ENCODE data around the gene SLC49A4.

The SLC49A4 gene

DNA sequence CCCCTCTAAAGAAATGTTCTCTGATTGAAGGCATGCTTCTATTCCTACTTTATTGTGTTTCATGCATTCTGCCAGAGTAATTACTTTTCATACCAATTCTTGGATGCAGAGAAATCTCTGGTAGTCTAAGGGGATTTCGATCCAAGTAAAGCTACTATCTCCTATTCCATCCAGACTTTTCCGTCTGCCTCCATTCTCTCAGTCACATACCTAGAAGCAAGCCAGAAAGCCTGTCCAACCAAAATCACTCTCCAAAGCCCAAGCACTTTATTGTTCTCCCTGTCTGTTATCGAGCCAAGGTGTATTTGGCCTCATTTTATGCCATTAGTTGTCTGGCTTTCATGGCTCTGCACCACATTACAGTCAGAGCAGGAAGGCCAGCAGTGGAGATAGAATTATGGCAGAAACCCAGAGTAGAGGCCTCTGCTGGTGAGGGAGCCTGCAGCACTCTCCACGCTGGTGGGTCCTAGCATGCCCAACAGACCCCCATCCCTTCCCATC, 95.9 kb downstream of the SLC49A4 start:
- TF ChIP-seq, protein P1, sequence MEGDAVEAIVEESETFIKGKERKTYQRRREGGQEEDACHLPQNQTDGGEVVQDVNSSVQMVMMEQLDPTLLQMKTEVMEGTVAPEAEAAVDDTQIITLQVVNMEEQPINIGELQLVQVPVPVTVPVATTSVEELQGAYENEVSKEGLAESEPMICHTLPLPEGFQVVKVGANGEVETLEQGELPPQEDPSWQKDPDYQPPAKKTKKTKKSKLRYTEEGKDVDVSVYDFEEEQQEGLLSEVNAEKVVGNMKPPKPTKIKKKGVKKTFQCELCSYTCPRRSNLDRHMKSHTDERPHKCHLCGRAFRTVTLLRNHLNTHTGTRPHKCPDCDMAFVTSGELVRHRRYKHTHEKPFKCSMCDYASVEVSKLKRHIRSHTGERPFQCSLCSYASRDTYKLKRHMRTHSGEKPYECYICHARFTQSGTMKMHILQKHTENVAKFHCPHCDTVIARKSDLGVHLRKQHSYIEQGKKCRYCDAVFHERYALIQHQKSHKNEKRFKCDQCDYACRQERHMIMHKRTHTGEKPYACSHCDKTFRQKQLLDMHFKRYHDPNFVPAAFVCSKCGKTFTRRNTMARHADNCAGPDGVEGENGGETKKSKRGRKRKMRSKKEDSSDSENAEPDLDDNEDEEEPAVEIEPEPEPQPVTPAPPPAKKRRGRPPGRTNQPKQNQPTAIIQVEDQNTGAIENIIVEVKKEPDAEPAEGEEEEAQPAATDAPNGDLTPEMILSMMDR (IDR thresholded peaks at IDR 0.05; ENCODE audit: insufficient read depth, missing control alignments), result no peak
- DNase-seq (ENCODE audit: insufficient read length, low spot score), result no peak
- FAIRE-seq, result no peak

DNA sequence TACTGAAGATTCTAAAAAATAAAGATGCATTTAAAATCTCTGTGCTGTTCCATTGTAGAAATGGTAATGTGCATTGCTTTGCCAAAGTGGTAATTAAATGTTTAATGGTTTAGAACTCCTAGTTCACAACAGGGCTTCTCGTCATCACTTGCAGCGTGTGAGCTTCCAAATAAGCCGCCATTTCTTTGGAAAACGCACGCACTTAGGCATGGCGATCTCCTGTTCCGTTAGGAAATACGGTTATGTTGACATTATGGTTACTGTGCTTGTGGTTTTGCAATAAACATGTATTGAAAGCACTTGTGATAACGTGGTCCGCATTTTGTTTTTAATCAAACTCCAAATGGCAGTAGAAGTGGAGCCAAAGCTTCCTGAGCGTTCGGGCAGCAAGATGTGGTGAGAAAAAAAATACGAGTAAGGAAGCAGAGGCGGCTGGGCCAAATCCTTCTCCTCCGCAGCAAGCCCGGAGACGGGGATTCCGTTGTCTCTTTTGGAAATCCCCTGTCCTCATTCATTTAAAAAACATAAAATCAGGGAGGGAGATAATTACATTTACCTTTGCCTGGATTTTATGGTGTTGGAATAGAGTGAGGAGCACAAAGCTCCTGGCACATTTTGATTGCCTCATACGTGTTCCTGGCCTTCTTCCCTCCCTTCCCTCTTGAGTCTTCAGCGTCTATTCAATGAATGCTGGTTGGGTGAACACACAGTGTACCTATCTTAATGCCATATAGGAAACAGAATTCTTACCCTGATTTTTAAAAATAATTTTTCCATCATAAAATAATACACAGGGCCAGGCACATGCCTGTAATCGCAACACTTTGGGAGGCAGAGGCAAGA, 97.5 kb downstream of the SLC49A4 start:
- DNase-seq (ENCODE audit: insufficient read length, low spot score), result no peak
- no peak for FAIRE-seq
- TF ChIP-seq, protein P1 (IDR thresholded peaks at IDR 0.05; ENCODE audit: insufficient read depth, missing control alignments), result no peak

DNA sequence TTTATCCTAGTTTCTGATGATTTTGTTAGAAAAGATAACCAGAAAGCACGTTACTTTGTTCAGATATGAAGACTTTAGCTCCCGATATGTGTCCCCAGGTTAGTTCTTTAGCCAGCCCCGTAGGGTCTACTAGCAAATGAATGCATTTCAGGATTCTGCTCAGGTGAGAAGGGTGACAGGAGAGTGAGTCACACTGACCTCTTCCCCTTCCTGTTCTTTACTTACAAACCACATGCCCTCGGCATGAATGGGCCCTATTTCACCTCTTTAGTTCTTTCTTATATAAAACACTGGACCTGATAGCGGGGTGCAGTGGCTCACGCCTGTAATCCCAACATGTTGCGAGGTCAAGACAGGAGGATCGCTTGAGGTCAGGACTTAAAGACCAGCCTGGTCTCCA, 98.4 kb downstream of the SLC49A4 start:
- no peak for FAIRE-seq
- TF ChIP-seq, protein P1 (IDR thresholded peaks at IDR 0.05; ENCODE audit: insufficient read depth, missing control alignments), result no peak
- DNase-seq (ENCODE audit: insufficient read length, low spot score), result no peak

DNA sequence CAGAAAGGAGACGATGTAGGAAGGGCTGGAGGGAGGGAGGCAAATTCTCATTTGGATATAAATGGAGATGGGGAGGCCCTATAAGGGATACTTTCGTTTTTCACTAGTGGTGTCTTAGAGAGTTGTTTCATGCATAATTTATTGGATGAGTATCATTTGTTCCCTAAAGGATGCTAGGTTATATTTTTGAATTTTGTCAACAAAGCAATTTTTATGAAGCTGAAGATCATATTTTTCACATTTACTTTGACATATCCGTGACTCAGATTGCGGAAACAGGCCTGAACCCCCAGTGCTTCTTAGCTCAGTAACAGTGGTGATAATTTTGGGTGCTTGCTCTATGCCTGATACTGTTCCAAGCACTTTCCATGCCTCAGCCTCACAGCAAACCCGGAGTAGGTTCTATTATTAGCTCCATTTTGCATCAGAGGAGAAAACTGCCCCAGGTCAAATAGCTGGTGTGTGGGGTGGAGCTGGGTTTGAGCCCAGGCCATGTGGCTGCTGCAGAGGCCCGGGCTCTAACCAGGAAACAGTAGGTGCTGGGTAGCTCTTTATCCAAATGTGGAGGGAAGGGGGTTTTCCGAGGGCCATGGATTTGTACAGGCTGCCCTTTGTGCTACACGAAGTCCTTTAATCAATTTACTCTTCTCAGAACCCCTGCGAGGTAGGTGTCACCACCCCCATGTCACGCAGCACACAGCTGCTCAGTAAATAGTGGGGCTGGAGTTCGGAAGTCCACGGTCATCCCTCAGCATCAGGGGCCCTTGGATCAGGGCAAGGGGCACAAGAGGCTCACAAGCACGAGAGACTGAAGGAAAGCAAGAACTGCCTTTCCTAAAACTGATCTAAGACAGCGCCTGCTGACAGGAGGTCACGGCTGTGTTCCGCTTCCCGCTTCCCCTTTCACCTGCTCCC, 99.1 kb downstream of the SLC49A4 start:
- FAIRE-seq (no peak), DNase-seq (ENCODE audit: insufficient read length, low spot score) (no peak)
- TF ChIP-seq, protein P1 (IDR thresholded peaks at IDR 0.05; ENCODE audit: insufficient read depth, missing control alignments), result no peak

DNA sequence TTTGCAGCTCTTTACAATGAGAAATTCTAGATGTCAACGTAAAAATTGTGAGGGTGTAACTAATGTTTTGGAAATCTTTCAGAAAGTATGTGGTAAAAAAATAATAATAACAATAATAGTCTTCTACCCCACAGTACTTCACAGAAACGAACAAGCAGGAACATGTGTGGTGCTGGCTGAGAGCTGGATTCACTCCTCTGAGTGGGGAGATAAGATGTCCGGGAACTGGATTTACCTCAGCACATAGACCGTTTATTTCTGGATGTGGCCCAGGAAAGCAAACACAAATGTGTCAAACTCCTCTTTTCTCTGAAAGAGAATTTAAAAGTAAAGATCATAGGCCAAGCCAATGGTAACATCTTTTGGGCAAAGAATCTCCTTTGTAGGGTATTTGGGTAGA, 103.4 kb downstream of the SLC49A4 start:
- FAIRE-seq (no peak), DNase-seq (ENCODE audit: insufficient read length, low spot score) (no peak)
- TF ChIP-seq, protein P1 (IDR thresholded peaks at IDR 0.05; ENCODE audit: insufficient read depth, missing control alignments), result no peak

DNA sequence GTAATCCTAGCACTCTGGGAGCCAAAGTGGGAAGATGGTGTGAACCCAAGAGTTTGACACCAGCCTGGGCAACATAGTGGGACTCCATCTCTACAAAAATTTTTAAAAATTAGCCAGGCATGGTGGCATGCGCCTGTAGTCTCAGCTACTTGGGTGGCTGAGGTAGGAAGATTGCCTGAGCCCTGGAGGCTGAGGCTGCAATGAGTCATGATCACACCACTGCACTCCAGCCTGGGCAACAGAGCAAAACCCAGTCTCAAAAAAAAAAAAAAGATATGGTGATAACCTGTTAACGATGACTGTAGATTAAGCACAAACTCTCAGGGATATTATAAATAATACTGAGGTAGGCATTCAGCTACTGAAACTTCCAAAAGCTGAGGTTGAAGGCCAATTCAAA, 107.5 kb downstream of the SLC49A4 start:
- FAIRE-seq (no peak), DNase-seq (ENCODE audit: insufficient read length, low spot score) (no peak)

More for the DNA sequence above, 107.5 kb downstream of the SLC49A4 start:
- TF ChIP-seq, protein P1 (IDR thresholded peaks at IDR 0.05; ENCODE audit: insufficient read depth, missing control alignments), result no peak

All from D721Med (cell line).